Measurements from ENCODE around the gene PPP2R3A.

Gene PPP2R3A

GRCh38 chr3:136193278-136194054 lies 227.9 kb downstream of the PPP2R3A start:
- peak in 1 of 56 donors; percentile 6 for DNase-seq

GRCh38 chr3:136194409-136195257 lies 229.1 kb downstream of the PPP2R3A start:
- DNase-seq: peak in 17 of 56 donors; percentile 4 to 52 (median 31)

DNA sequence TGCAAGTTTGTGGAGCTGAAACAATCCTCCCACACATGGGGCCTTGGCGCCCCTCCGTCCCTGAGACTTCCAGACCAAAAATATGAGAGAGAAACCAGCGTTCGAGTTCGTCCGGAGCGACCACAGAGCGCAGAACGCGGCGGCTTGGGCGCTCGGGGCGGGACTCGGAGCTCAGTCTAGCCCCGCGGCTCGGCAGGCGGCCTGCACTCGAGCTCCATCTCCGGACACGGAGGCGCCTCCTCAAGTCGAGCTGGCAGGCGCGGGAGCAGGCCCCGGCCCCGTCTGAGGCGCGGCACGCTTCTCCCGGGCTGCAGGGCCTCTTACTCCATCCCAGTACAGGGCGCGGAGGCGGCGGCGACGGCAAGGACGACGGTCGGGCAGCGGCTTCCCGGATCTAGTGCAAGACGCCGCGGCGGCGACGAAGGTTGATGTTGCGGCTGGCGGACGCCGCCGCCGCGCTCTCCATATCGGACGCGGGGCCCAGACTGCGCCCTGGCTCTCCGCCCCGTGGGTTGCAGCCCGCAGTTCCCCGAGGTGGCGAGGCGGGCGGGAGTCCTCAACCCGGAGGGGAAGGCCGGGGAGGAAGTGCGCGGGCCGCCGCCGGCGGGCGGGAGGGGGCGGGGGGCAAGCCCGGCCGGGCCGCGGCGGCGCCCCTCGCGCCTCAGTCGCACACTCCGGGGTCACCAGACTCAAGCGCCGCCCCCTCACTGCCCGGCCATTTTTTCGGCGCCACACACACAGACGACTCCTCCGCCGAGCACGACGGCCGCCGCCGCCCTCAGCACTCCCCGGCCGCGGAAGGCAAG lies 229.9 kb downstream of the PPP2R3A start:
- DNase-seq: peak in 54 of 56 donors; percentile 29 to 90 (median 78)

GRCh38 chr3:136196064-136196400 lies 230.5 kb downstream of the PPP2R3A start, which contains the start of gene MSL2:
MSL2 (minus strand) TSS chr3:136196335; CDS start chr3:136195113, 1,222 bp downstream.
- peak in 2 of 56 donors; percentile 88 to 99 for DNase-seq

DNA sequence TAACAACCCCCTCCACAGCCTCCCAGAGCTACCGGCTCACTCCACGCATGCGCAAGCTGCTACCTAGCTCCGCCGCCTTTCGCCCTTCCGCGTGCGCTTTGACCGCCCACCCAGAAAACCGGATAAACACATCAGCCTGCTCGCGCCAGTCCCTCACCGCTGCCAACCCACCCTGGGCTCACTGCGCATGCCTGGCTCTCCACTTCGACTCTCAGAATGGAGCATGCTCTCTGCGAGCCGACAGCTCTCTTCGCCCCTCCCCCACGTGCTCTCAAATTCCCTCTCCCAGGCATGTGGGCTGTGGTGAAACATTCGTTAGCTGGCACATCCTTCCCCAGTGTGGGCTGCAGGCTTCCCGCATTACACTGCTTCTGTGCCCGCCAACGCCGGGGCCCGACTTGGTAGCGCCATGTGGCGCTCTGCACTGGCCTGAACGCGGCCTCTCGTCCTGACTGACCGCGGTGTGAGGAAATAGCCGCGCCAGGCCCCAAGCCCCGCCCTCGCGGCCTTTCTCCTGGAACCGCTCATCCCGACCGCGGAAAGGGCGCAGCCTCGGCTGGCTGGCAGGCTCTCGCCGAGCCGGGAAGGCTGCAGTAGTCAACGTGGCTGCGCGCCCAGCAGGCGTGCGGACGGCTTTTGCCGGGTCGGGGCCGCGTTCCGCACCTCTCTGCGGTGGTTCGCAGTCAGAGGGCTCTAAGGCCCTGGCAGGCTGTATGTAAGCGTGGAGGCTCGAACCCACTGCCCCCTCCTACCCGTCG lies 231.1 kb downstream of the PPP2R3A start:
- peak; percentile 79 to 99 (median 97) for DNase-seq

DNA sequence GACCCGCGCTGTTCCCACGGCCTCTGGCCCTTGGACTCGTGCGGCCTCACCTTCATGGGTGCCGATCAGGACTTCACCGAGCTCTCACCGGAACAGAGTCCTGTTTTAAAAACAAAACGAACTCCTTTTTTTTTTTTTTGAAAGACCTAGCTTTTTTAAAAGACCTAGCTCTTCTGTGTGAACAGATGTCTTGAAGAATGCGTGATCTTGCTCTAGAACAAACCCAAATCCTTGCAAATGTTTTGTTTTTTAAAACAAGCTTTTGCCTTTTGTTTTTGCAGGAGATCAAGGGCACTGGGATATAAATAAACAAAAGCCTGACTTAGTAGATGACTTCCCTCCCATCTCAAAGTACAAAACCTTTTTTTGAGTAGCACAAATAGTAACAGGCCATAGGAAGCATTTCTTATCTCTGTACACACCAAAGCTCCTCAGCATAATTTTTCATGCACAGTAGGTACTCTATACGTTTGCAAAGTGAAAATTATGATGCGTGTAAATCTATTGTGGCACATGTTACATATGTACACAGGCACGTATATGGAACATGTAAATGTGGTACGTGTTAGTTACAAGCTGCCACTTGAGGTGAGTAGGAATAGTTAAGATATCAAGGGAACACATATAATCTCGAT lies 231.7 kb downstream of the PPP2R3A start:
- DNase-seq: no peak

All from nucleus accumbens (tissue), 56 donors.